GM10266 (cell line): ENCODE data around the gene LYPD5.
A peak's percentile ranks its signal among the peaks of the same experiment; 100 is the strongest.
"Not testable (repeated sequence)": the region's sequence is repeated elsewhere in the genome, so short reads cannot be mapped to it uniquely, and the experiment has no call there.

Experiments
- DNase-seq: peaks from one replicate; pipeline ENCODE4 v3.0.0; 2012; ENCODE audit errors: extremely low spot score
- TF ChIP-seq, protein P1 (sequence below): IDR thresholded peaks from 2 replicates; pipeline ENCODE4 v1.5.1; 2012; ENCODE audit warnings: mild to moderate bottlenecking, low read depth; ENCODE audit not compliant: control insufficient read depth, insufficient read depth; ENCODE audit errors: missing control alignments

LYPD5 gene

GRCh38 chr19:43767316-43767715 is 34.9 kb downstream of the LYPD5 start:
- TF ChIP-seq, protein P1, sequence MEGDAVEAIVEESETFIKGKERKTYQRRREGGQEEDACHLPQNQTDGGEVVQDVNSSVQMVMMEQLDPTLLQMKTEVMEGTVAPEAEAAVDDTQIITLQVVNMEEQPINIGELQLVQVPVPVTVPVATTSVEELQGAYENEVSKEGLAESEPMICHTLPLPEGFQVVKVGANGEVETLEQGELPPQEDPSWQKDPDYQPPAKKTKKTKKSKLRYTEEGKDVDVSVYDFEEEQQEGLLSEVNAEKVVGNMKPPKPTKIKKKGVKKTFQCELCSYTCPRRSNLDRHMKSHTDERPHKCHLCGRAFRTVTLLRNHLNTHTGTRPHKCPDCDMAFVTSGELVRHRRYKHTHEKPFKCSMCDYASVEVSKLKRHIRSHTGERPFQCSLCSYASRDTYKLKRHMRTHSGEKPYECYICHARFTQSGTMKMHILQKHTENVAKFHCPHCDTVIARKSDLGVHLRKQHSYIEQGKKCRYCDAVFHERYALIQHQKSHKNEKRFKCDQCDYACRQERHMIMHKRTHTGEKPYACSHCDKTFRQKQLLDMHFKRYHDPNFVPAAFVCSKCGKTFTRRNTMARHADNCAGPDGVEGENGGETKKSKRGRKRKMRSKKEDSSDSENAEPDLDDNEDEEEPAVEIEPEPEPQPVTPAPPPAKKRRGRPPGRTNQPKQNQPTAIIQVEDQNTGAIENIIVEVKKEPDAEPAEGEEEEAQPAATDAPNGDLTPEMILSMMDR, result no peak
- no peak for DNase-seq

GRCh38 chr19:43766755-43767043 is 35.5 kb downstream of the LYPD5 start:
- TF ChIP-seq, protein P1, result peak; percentile 2

DNA sequence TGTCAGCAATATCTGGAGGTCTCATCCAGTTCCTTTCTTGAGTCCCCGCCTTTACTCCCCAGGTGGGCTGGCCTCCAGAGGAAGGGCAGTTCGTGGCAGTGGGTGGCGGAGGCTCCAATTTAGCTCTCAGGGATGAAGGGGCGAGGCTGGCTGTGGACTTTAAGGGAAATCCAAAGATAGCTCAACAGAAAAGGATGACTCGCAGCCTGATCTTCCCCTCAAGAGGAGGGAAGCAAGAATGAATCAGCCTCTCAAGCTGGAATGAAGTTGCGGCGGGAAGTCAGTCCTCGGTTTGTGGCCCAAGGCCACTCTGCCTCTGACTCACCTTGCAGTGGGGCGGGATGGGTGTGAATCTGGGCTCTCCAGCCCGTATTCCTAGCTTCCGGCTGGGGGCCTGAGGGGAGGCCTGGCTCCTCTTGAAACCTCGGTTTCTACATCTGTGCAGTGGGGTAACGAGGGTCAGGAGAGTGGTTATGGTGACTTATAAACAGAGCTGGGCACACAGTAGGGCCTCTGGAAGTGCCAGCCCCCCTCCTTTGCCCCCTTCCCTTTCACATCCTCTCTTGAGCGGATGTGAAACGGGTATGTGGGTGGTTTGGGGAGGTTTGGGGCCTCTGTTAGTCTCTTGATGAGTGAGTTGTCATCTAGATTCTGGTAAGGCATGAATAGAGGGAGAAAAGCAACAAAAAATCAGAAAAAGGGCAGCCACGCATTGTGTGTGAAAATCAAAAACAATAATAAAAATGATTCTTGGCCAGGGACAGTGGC is 37.0 kb downstream of the LYPD5 start:
- peak; percentile 70 for DNase-seq
- TF ChIP-seq, protein P1, result no peak

More at GRCh38 chr19:43766755-43767043, 35.5 kb downstream of the LYPD5 start:
- no peak for DNase-seq

DNA sequence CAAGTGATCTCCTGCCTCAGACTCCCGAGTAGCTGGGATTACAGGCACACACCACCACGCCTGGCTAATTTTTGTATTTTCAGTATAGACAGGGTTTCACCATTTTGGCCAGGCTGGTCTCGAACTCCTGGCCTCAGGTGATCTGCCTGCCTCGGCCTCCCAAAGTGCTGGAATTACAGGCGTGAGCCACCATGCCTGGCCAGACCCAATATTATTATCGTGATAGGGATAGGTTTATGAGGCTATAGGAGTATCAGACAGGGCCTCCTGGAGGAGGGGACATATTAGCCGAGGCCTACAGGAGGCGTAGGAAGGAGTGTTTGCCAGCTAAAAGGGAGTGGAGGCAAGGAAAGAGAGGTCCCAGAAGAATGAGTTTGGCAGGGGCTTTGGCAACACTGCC is 37.6 kb downstream of the LYPD5 start:
- DNase-seq, result not testable (repeated sequence)

DNA sequence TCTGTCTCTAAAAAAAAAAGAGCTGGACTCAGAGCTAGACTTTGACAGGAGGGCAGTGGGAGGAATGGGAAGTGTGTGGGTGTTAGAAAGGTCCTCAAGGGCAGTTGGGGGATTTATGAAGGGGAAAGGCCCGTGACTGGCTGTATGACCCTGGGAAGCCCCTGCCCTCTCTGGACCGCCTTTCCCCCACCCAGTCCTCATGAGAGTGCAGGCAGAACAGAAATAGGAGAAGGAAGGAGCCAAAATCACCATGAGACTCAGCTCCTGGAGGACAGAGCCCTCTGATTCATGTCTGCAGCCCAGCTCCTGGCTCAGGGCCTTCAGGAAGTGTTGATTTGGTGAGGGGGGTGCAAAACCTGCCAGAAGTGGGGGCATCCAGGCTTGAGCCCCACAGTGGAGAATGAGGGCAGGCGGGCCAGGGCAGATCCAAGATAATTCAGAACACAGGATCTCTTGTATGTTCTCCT is 38.7 kb downstream of the LYPD5 start:
- peak; percentile 54 for DNase-seq
- TF ChIP-seq, protein P1, result no peak

- TF ChIP-seq, protein P1, result no peak
- DNase-seq, result no peak
Measured at GRCh38 chr19:43762814-43763213, 39.4 kb downstream of the LYPD5 start.

- TF ChIP-seq, protein P1, result no peak
- DNase-seq, result no peak
Measured at GRCh38 chr19:43760941-43761340, 41.3 kb downstream of the LYPD5 start.

DNA sequence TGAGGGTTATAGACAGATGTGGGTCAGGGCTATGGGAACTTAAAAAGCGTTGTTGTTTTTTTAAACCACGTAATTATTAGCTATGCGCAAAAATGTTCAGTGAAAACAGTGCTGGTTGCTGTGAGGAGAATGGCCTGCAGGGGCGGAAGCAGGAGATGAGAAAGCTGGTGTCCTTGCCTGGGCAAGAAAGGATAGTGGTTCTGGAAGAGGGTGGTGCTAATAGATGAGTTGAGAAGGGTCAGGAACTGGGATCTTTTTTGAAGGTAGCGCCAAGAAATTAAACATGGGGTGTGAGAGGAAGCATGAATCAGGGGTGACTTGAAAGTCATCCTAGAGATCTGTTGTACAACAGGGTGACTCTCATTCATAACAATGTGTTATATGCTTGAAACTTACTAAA is 42.7 kb downstream of the LYPD5 start:
- TF ChIP-seq, protein P1, result peak; percentile 29
- DNase-seq, result no peak
